Activated CD4-positive, CD25-positive, alpha-beta regulatory T cell treated with anti-CD3 and anti-CD28 coated beads, Interleukin-2, amount 50 U/mL, for 16 hours (primary cell): ENCODE measurements around the gene RHCG.

Experiments used
- DNase-seq: peaks from one replicate; pipeline ENCODE4 v3.0.0-alpha.2; 2020; ENCODE audit warnings: low read depth, low spot score

Gene RHCG

GRCh38 chr15:89444241-89445225, 51.9 kb downstream of the RHCG start:
- DNase-seq, result no peak

- DNase-seq, result no peak
Observed at GRCh38 chr15:89443581-89443980, 52.8 kb downstream of the RHCG start.

DNA sequence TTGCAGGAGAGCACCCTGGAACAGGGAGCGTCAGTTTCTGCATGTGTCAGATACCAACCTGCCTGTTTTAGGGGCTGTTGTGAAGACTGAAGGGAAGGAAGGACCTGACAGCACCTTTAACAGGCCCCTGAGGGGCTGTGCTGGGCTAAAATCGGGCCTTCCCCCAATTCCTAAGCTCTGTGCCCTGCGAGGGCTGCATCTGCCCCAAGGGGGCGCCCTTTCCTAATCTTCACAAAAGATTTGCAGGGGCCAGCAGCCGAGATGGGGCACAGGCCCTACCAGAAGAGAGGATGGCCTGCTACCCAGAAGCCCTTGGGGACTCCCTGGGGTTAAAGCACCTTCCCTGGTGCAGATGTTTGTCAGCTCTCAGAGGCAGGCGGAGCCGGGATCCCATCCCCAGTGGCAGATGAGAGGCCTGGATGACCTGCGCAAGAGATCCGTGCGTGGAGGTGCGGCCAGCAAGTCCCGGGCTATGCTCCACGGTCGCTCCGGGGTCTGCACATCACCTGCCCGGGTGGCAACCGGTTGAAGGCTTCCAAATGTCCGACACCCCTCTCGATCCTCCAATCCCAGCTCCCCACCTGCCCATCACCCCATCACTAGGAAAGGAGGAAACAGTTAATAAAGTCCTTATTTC, 53.6 kb downstream of the RHCG start:
- DNase-seq, result no peak

GRCh38 chr15:89442155-89442554, 54.2 kb downstream of the RHCG start:
- DNase-seq, result no peak

DNA sequence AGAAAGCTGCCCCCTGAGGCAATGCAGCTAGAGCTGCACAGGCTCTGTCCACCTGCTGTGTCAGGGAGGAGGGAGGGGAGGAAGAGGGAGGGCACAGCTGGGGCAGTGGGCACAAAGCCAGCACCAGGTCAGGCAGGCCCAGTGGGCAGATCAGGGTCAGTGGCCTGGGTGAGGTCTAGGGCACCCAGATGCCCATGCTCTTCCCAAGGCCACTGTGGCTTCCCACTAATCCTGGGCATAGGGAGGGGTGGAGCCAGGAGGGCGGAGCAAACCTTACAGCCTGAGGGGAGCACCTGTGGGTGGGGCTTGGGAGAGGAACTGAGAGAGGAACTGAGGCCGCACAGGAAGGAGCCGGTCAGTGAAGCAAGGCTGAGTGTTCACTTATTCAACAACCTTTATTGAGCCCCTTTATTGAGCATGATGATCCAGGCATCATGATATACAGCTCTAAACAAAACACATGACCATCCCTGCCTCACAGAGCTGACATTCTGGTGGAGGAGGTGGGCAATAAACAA, 55.0 kb downstream of the RHCG start:
- no peak for DNase-seq

DNA sequence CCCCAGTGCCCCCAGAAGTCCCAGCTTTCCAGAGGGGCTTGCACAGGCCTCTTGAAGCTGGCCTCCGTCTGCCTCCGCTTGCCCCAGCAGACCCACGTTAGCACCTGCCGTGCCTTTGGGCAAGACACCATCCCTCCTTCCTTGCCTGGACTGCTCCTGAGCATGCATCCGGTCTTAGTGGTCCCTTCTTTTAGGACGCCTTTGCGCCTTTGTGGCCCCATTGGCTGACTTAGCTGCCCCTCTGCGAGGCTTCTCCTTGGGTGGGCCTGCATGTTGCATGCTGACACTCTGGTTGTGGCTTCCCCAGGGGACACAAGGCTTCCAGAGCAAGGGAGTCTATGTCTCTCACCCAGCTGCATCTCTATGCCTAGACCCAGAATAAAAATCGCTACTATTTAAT, 56.6 kb downstream of the RHCG start:
- DNase-seq, result no peak

- no peak for DNase-seq
Observed at GRCh38 chr15:89436560-89437311, 59.6 kb downstream of the RHCG start.

- DNase-seq, result no peak
Observed at GRCh38 chr15:89435362-89435761, 61.0 kb downstream of the RHCG start.

GRCh38 chr15:89433686-89434085, 62.7 kb downstream of the RHCG start:
- no peak for DNase-seq

GRCh38 chr15:89430530-89431341, 65.6 kb downstream of the RHCG start:
- peak; percentile 85 for DNase-seq

GRCh38 chr15:89429986-89430385, 66.4 kb downstream of the RHCG start:
- DNase-seq, result no peak

DNA sequence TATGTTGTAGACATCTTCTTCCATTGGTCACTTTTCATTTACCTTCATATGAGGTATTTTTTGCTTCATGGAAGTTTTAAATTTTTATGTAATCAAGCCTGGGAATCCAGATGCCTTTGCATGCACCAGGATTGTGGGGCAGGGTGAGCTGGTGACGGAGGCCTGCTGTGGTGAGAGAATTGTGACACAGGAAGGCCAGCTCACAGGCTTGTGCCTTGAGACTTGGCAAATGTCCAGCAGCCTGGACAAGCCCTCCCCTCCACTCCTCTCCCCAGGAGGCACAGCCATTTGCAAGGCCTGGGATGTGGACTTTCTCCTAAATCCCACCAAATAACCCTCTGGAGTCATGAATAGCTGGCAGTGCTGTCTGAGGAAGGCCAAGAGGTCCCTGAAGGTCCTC, 67.4 kb downstream of the RHCG start:
- DNase-seq, result no peak

- no peak for DNase-seq
Observed at GRCh38 chr15:89428246-89428645, 68.1 kb downstream of the RHCG start.

- DNase-seq, result no peak
Observed at GRCh38 chr15:89426500-89426899, 69.9 kb downstream of the RHCG start.

- no peak for DNase-seq
Observed at GRCh38 chr15:89423981-89424380, 72.4 kb downstream of the RHCG start.
